ENCODE measurements around the gene DRC7.

- TF ChIP-seq POLR2AphosphoS5 (IDR thresholded peaks at IDR 0.05; ENCODE audit: low read depth, low read length) (no peak), SIN3A (IDR thresholded peaks at IDR 0.05; ENCODE audit: borderline replicate concordance, insufficient read depth, low read length) (no peak), REST (IDR thresholded peaks at IDR 0.05; ENCODE audit: insufficient read depth in 1 of 2, low read depth in 2 of 2, low read length in 2 of 2) (no peak), TAF1 (IDR thresholded peaks at IDR 0.05; ENCODE audit: borderline replicate concordance, insufficient read depth, low read length) (no peak), FOXP2 (optimal IDR thresholded peaks at IDR 0.05; ENCODE audit: borderline replicate concordance, extremely low read depth, extremely low read length, insufficient read depth) (no peak)
Measured at GRCh38 chr16:57721356-57722209, 27.0 kb downstream of the DRC7 start.
